HG03159 (cell line): ENCODE results near the gene ARG1.

Experiments
- ATAC-seq: cut with Tn5 transposase; IDR thresholded peaks from one replicate; pipeline ENCODE4 v1.9.1; 2021; ENCODE audit warnings: mild to moderate bottlenecking, moderate library complexity; ENCODE audit not compliant: unreplicated experiment

Gene ARG1

DNA sequence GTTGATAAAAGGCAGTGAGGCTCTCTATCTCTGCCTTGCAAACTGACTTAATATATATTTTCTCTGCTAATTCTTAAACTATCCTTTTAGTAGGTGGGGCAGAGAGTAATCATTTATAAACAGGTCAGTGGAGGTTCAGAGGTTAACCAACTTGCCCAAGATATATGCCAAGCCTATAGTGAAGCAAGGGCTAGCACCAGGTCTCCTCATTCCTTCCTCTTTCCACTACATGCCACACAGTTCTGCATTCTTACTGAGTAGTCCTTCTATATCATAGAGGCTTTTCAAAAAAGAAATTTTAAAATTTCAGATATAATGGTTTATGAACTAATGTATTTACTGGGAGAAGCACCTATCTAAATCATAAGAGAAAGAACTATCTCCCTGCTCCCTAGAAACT is 8.5 kb downstream of the ARG1 start:
- no peak for ATAC-seq

DNA sequence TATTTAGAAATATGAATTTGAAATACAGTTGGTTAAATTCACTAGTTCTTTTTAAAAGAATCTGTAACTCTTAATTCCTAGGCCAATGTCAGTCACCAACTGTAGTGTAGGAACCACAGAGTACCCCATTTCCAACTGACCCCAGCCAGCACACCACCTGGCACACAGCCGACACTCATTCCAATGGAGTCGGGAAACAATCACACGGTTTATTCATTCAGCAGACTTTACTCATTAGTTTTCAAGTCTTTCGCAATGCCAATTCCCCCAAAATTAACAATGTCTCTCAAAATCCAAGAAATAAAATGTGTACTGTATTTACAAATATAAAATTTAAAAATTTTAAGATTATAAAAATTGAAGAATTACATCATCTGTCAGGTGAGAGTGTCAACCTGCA is 13.5 kb downstream of the ARG1 start:
- ATAC-seq, result no peak

DNA sequence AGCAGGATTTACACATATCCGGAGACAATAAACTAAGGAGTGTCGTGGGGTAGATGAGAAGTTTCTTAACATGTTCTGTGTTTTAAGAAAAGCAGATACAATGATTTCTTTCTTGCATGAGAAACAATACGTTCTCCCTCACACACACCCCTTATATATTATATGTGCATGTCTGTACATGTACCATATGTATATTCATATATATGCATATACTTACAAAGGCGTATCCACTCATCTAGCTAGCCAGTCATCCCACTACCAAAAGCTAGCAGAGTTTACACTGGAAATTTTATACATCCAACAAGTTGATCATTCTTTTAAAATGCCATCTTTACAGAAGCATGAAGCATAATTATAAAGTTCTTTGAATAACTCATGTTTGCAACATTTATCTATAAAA is 14.9 kb downstream of the ARG1 start:
- no peak for ATAC-seq

GRCh38 chr6:131588643-131589042 is 15.6 kb downstream of the ARG1 start:
- no peak for ATAC-seq

DNA sequence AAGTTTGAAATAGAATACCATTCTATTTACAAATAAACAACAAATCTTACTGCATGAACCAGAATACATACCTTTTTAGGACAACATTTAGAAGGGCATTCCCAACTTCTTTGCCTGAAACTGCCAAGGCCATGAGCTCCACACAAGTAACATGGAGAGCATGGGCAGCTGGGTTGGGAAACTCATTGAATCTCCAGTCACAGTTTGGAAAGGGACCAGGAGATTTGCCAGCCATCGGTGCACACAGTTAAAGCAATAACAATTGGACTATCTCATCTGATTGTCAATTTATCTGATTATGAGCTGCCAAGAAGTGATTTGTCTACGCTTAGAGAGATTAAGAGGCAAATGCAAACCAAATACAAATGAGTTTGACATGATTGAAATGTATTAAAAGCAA is 19.9 kb downstream of the ARG1 start:
- ATAC-seq, result no peak

- ATAC-seq, result no peak
Measured at GRCh38 chr6:131594074-131594473, 21.0 kb downstream of the ARG1 start.

- no peak for ATAC-seq
Measured at GRCh38 chr6:131597446-131597845, 24.4 kb downstream of the ARG1 start.

- ATAC-seq, result no peak
Measured at GRCh38 chr6:131600716-131601115, 27.7 kb downstream of the ARG1 start.

DNA sequence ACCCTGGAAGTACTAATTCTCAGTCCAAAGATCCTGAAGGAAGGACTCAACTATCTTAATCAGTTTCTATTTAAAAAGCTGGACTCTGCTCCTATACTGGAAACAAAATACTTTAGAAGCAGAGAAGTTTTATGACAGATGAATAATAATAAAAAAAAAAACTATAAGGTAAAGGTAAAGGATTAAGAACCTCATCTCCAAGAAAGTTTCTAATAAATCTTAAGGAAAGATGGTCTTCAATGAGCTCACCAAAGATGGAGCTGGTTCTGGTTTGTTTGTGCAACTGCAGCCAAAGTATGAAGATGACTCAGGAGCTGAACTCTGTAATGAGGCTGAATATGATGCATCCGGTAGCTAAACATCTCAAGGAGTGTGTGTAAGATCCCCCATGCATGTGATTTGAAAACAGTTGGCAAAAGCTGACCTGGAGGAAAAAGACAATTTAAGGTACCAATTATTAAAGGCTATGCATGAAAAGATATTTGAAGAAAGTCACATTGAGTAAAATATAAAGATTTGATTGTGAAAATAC is 29.8 kb downstream of the ARG1 start:
- ATAC-seq, result no peak

DNA sequence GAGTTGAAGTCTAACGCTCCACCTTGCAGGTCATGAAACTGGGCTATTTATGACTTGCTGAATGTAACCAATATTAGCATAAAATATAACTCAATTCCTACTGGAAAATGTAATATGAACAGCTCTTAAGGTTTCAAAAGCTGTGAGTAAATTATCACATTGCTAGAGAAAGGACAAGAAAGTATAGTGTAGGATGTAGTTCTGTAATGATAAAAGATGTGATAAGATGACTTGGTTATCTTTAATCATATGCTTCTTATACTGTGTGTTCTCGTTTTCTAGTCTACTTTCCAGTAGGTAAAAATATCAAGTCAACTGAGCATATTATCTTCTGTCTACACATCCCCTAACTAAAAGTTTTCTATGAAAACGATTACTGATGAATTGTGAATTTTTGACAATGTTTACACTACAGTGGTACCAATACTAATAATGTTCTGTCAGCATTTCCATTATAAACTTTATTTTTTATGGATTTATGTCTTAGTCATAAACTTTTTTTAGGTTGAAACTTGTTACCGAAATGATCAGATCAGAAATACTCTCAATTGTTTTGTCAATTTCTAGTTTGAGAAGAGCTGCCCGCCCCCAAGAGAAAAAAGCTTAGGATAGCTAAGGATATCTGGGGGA is 40.4 kb downstream of the ARG1 start:
- ATAC-seq, result no peak

DNA sequence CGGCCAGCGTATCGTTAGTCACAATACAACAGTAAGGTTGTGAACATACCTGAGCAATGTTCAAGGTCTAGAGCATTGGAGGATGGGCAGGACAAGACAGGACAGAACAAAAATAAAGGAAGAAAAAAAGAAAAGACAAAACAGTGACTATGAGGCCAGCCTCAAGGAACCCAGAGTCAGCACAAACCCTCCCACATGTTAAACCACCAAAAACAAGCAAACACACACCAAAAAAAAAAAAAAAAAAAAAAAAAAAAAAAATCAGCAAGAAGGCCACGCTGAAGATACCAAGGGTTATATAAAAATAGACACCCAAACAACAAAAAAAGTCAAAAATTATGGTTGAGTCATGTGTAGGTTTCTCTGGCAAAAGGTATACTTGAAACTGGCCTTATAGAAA is 42.2 kb downstream of the ARG1 start:
- no peak for ATAC-seq

DNA sequence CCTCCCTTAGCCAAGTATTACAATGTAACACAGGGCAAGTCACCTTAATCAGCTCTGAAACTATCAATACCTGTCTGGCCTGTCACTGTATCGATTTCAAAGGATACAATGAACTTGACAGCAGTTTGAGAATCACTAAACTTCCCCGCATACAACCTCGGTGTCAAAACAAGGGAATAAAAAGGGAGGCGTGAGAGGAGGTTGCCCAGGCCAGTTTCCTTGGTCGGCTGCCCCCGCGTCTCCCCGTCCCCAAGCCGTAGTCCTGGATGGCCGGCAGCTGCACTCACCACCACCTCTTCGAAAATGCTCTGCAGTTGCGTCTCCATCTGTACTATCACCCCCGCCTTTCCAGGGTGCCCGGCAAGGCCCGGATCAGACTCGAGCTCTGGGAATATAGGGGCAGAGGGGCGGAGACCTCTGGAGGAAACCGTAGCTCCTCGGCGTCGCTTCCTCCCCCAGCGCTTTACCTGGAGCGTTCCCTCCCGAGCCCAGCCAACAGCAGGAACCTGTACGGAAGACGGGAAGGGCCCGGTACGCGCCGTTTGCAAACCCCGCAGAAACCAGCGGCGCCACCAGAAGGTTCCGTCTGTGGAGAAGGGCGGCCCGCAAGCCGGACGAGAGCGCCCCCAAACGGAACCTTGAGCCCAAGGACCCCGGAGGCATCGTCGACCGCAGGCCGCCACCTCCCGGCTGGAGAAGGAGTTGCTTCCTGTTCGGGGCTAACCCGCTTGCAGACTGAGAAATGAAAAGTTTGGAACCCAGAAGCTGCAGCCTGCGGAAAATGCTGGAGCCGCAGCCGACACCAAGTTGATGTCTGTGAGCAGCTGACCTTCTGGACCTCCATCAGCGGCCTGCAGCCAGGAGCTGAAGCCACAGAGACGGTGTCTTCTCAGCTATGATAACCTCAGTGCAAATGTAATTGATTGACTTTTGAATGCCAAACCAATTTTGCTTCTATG is 55.0 kb downstream of the ARG1 start, which contains the start of gene MED23:
Gene MED23, minus strand, starts transcription at position 519 of the 959 bp plus-strand sequence. Its CDS starts 193 bp downstream, at position 326.
- peak; percentile 98 for ATAC-seq

- ATAC-seq, result no peak
Measured at GRCh38 chr6:131628726-131629125, 55.7 kb downstream of the ARG1 start.

DNA sequence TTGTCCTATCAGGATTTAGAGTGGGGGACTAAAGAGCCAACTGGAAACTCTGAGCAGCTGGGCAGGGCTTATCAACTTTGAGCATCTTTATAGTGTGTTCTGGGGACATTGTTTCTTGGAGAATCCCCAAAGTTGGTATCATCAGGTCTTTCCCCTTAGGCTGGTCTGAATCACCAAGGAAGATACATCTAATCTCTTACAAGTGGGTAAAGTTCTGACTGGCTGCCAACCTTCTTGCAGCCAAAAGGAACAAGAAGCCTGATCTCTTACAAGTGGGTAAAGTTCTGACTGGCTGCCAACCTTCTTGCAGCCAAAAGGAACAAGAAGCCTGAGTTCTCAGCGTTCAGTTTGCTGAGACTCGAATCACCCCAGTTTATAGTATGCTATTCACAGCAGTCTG is 56.6 kb downstream of the ARG1 start:
- no peak for ATAC-seq

GRCh38 chr6:131631625-131632289 is 58.7 kb downstream of the ARG1 start:
- ATAC-seq, result no peak
